GOT3 (cell line): Measurements from ENCODE around the gene FBXW5.

Experiments used
- DNase-seq: peaks from one replicate; lab custom pipeline; 2025; ENCODE audit warnings: mixed read lengths; lab: John Stamatoyannopoulos, UW

The FBXW5 gene

GRCh38 chr9:136960938-136961275 is 16.4 kb upstream of the FBXW5 start:
- DNase-seq = no peak

- DNase-seq = no peak
Observed at GRCh38 chr9:136960212-136960937, 15.8 kb upstream of the FBXW5 start.

GRCh38 chr9:136958898-136959850 is 14.6 kb upstream of the FBXW5 start:
- no peak for DNase-seq

GRCh38 chr9:136958473-136958872 is 13.9 kb upstream of the FBXW5 start:
- DNase-seq = no peak

- DNase-seq = no peak
Observed at GRCh38 chr9:136957901-136958300, 13.4 kb upstream of the FBXW5 start.

GRCh38 chr9:136957461-136957860 is 12.9 kb upstream of the FBXW5 start:
- no peak for DNase-seq

- no peak for DNase-seq
Observed at GRCh38 chr9:136956604-136957003, 12.1 kb upstream of the FBXW5 start.

GRCh38 chr9:136955943-136956335 is 11.4 kb upstream of the FBXW5 start:
- DNase-seq = no peak

GRCh38 chr9:136955202-136955942 is 10.8 kb upstream of the FBXW5 start:
- no peak for DNase-seq

GRCh38 chr9:136954270-136955083 is 9.9 kb upstream of the FBXW5 start:
- DNase-seq = no peak

GRCh38 chr9:136953771-136954269 is 9.3 kb upstream of the FBXW5 start:
- DNase-seq = no peak

- DNase-seq = no peak
Observed at GRCh38 chr9:136952876-136953770, 8.6 kb upstream of the FBXW5 start.

GRCh38 chr9:136952321-136952850 is 7.8 kb upstream of the FBXW5 start:
- no peak for DNase-seq

GRCh38 chr9:136951541-136952320 is 7.2 kb upstream of the FBXW5 start, which contains the start of gene LCN12:
Gene LCN12, plus strand, starts transcription at chr9:136952273. Its CDS starts 55 bp downstream, at chr9:136952328.
- no peak for DNase-seq

- DNase-seq = no peak
Observed at GRCh38 chr9:136950656-136951276, 6.2 kb upstream of the FBXW5 start.

GRCh38 chr9:136949817-136950655 is 5.5 kb upstream of the FBXW5 start:
- DNase-seq = peak; percentile 57

- no peak for DNase-seq
Observed at GRCh38 chr9:136949239-136949816, 4.8 kb upstream of the FBXW5 start.
